GM21367 (cell line): Measurements from ENCODE around the gene MSX1.
A peak's percentile ranks its signal among the peaks of the same experiment; 100 is the strongest.

Source experiments
- ATAC-seq: cut with Tn5 transposase; IDR thresholded peaks from one replicate; pipeline ENCODE4 v1.9.1; 2021; ENCODE audit not compliant: unreplicated experiment

MSX1 gene

DNA sequence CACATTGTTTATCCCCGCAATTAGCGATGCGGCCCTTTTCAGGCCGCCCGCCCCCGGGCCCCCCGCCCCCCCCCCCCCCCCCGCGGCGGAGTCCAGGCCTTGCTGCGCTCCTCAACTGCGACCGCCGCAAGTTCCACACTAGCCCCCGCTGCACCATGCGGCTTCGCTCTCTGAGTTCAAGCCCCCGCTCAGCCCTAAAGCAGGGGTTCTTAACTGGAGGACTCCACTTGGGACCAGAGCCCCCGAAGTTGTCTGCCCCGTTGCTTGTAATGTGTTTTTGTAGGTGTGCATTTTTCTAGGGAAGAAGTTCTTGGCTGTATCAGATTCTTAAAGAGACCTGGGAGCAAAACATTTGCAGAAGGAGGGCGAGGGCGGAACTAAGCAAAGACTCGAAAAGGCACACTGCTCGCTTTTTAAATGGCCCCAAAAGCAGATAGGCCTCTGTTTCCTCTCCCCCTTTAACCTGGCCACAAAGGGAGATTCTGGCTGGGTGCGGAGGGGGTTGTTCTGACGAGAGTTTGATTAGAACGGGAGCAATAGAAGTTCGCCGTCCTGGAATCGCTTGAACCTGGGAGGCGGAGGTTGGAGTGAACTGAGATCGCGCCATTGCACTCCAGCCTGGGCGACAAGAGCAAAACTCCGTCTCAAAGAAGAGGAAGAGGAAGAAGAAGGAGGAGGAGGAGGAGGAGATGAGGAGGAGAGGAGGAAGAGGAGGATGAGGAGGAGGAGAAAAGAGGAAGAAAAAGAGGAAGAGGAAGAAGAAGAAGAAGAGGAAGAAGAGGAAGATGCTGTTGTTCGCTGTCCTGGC, 2.3 kb upstream of the MSX1 start:
- no peak for ATAC-seq

DNA sequence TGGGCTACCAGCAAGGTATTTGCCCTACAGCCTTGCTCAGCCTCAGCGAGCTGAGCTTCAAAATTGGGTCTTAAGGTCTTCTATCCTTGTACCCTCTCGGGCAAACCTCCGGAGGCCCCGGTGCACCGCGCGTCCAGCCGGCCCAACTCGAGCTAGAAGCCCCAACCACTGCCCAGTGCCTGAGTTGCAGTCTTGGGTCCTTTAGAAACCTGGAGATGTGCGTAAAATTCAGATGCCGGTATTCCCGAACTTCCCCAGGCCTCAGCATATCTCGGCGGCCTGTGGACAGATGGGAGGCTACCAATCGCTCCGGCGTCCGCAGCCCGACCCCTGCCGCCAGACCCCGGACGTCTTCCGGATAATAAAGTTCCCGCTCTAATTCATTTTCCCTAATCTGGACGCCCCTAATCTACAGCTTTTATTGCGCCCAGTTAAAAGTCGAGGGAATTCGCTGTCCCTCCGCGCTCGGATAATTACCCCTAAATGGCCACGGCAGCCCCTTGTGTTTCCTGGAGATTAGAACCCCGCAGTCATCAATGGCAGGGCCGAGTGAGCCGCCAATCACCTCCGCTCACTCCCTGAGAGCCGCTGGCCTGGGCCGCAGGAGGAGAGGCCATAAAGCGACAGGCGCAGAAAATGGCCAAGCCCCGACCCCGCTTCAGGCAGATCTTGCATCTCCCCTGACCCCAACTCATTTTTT, 1.5 kb upstream of the MSX1 start:
- no peak for ATAC-seq

DNA sequence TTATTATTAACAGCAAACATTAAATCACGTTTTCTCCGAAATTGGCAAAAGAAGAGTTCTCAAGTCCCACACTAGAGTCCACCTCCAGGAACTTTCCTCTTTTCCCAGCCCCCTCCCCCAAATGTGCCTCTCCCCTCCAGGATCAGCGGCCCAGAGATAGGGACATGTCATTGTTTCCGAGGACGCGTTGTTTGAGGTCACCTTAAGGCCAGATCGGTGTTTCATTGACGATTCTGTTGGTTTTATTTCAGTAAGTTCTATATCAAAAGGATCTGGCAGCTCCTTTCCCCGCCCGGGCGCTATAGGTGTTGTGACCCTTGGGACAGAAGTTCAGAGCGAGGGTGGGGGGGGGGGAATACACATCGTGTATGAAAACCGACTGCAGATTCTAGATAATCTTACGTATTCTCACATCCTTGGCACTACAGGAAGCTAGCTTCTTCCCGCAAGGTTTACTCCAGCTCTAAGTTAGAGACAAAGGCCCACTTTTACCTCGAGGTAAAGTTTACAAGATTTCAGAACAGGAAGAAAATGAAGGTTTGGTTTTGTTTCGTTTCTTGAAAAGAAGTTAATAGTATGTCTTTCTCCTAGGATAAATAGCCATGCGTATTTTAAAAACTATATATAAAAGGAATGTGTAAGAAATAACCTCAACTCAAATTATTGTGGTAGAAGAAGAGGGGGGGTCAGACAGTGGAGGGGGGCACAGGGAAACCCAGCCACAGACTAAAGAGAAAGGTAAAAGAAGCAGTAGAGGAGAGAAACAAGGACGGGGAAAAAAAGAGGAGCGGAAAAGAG, 739 bp upstream of the MSX1 start:
- no peak for ATAC-seq

DNA sequence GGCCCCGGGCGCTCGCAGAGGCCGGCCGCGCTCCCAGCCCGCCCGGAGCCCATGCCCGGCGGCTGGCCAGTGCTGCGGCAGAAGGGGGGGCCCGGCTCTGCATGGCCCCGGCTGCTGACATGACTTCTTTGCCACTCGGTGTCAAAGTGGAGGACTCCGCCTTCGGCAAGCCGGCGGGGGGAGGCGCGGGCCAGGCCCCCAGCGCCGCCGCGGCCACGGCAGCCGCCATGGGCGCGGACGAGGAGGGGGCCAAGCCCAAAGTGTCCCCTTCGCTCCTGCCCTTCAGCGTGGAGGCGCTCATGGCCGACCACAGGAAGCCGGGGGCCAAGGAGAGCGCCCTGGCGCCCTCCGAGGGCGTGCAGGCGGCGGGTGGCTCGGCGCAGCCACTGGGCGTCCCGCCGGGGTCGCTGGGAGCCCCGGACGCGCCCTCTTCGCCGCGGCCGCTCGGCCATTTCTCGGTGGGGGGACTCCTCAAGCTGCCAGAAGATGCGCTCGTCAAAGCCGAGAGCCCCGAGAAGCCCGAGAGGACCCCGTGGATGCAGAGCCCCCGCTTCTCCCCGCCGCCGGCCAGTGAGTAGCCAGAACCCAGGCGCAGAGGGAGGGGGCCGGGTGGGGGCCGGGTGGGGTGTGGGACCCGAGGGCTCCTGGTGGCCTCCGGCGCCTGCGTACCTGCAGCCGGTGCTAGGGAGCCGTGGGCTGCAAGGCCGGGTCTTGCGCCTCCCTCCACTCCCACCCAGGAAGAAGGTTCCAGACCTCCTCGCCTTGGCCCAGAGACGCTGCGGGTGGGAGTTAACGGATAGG, 534 bp downstream of the MSX1 start:
- peak; percentile 29 for ATAC-seq

DNA sequence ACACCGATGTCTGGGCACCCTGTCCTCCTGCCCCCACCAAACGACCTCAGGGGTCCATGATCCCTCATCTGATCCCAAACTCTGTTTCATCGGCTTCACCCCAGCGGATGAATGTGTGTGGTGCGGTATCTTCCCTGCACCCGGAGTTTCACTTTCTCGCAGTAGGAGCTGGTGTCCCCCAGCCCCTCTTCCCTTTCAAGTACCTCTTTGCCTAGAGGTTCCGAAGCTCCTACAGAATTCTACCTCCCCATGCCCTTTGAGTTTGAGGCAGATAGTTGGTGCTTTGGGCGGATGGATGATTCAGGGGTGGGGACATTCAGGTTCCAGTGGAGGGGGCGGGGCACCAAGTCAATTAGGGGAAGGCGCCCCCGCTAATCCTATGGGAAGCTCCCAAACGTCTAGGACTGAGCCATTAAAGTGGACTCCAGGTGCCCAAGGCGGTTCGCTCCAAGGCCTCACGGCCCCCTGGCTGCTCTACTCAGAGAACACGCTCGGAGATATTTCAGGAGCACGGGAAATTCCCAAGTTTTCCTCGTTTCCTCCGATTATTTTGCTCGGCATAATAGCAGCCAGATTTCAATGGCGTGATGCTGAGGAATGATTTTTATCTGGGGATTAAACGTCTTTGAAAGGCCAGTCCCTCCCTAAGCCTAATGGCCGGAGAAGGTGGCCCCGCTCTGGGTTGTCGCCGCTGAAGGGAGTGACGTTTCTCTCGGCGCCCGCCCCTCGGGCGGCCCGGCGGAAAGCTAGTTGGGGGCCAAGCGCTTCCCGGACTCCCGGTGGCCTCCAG, 1.3 kb downstream of the MSX1 start:
- no peak for ATAC-seq

DNA sequence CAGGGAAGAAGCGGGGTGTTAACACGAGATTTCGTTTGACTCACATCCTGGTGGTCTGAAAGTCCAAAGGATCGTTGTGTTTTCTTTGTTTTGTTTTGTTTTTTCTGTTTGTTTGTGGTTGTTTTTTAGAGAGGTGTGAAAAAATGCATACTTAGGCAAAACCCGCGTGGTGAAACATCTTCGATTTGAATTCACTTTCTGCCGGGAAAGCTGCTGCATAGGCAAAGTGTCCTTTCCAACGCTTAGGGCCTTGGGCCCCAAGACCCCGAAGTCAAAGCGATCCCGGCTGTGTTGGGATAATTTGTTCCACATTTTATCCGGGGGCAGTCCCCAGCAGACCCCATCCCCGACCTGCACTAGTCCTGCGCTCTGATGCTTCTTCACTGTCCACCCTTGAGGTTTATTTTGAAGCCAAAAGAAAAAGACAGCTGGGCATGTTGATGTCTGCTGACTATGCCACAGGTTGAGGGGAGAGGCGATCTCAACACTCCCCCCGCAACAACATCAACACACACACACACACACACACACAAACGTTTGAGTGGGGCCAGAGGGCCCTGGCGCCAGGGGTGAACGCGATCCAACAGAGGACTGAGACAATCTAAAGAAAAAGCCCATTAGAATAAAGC, 2.0 kb downstream of the MSX1 start:
- ATAC-seq, result no peak

DNA sequence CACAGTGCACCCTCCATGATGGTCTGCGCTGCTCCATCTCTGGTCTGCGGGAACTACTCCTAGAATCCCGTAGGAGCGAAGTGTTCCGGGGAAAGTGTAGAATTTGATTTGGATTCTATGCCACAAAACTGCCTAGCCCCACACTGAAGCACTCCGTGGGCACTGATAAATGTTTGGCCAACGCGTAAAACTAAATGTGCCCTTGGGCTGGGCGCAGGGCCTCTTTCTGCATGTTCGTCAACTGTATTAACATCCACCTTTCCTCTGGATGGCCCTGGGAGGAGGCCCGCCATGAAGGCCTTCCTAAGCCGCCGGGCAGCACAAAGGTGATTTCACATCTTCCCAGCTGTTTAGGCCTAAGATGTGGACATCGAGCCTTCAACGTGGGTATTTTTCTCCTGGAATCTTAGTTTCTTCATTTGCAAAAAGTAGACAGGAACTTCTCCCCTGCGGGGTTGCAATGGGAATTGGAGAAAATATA, 2.6 kb downstream of the MSX1 start:
- no peak for ATAC-seq

DNA sequence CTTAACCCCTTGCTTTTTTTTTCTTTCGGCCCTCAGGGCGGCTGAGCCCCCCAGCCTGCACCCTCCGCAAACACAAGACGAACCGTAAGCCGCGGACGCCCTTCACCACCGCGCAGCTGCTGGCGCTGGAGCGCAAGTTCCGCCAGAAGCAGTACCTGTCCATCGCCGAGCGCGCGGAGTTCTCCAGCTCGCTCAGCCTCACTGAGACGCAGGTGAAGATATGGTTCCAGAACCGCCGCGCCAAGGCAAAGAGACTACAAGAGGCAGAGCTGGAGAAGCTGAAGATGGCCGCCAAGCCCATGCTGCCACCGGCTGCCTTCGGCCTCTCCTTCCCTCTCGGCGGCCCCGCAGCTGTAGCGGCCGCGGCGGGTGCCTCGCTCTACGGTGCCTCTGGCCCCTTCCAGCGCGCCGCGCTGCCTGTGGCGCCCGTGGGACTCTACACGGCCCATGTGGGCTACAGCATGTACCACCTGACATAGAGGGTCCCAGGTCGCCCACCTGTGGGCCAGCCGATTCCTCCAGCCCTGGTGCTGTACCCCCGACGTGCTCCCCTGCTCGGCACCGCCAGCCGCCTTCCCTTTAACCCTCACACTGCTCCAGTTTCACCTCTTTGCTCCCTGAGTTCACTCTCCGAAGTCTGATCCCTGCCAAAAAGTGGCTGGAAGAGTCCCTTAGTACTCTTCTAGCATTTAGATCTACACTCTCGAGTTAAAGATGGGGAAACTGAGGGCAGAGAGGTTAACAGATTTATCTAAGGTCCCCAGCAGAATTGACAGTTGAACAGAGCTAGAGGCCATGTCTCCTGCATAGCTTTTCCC, 3.4 kb downstream of the MSX1 start:
- no peak for ATAC-seq

DNA sequence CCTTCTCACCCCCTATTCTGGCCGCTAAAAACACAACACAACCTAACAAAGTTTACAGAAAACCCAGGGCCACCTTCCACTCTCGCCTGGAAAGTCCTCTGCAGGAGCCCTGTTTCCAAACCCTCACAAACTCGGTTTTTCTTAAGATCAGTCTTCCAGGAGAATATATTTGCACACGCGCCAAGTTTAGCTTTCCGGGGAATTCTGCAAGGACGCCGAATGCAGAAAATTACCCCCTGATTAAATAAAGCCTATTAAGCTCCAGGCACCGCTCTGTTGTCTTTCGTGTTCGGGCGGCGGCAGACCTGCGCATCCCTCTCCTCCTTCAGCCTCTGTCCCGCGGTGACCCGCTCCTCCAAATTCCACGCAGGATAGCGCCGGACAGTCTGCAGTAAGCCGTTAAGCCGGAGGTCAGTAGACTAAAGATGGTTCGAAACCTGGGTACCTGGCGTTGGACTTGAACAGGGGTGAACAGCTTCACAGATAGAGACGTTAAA, 5.0 kb downstream of the MSX1 start:
- no peak for ATAC-seq

DNA sequence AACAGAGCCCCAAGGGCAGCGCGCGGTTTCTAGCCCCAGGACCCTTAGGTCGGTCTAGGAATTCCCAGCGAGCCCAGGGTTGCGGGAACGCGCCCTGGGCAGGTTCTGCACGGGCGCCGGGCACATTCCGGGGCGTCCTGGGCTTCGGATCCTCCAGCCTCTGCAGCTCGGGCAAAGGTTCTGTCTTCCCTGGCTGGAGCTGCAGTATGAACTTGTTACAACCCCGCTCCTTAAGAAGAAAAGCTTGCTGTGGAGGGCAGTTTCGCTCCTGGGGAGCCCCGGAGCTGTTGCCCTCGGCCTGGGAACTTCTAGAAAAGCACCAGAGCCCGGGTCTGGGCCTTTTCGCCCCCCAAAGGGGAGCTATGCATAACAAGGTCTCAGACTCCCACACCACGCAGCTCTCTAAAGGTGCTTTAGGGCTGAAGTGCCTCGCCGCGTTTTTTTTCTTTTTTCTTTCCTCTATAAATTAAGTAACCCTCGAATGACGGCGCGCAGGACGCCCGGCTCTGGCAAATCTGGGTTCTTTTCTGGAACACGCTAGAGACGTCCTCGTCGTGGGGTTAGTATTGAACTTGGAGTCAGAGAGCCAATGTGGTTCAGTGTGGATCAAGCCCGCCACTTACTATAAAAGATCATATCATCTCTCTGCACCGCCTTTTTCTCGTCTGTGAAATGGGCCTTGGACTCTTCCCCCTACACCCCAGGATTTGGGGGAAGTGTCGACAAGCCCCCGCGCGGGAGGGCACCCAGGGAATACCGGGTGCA, 5.7 kb downstream of the MSX1 start:
- ATAC-seq, result no peak

DNA sequence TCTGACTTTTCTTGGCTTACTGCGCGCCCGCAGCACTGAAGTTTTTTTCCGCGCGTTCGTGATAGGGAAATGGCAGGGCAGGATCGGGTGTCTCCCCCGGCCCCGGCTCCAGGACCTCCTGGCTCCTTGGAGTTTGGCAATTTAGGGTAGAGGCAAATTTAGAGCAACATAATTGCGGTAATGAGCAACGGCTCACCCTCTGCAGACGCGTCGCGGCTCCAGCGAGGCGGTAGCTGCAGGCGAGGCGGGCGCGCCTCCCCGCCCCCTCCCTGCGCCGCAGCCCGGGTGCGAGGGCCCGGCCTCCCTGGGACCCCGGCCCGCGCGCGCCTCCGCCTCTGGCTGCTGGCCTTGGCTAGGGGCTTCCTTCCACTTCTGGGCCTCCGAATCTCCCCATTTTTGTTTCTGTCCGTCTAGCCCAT, 6.2 kb downstream of the MSX1 start:
- ATAC-seq, result no peak

DNA sequence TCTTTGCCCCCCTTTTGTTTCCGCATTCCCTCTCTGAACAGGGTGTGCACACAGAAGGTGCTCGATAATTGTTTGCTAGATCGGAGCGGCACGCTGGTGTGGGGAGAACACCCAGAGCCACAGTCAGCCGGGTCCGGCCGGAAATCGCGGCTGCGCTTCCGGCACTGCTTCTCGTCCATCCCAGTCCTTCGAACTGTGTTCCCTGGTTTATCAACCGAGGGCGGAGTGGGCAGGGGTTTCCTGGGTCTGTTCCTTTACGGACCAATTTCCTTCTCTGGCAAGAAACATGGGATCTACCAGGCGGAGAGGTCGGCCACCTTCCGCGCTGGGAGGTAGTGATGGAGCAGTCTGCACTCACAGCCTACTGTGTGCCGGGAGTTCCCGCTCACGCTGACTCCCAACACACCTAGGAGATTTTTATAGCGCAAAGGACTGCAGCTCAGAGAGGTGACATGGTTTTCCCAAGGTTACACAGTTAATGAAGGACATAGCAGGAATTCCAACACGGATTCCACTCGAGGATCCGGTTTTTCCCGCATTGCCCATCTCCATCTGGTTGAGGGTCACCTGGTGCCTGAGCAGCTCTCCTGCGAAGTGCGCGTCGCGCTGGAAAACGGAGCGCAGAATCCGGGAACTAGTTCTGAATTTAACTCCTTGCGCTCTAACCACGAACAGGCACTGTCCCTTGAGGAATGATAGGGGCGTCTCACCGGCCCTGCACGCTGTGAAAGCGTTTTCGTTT, 6.8 kb downstream of the MSX1 start:
- no peak for ATAC-seq

DNA sequence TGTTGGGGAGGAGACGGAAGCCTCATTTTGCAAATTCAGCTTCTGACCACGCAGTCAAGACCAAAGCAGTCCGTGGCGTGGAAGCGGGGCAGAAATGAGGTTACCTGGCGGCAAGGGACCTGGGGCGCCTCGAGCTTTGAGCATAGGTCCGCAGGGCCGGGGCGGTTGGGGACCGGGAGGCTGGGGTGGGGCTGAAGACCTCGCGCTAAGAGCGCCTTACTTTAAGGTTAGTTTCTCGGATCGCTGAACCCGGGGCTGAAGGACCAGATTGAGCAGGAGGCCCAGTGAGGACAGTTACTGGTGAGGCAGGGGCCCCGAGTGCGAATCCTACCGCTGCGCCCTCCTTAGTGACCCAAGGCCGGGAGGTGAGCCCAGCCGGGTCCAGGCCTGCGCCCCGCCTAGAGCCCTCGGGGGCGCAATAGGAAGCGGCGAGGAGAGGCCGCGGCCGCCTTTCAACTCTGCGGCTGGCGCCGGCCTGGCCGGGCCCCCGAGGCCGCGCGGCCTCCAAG, 7.5 kb downstream of the MSX1 start:
- ATAC-seq, result no peak

DNA sequence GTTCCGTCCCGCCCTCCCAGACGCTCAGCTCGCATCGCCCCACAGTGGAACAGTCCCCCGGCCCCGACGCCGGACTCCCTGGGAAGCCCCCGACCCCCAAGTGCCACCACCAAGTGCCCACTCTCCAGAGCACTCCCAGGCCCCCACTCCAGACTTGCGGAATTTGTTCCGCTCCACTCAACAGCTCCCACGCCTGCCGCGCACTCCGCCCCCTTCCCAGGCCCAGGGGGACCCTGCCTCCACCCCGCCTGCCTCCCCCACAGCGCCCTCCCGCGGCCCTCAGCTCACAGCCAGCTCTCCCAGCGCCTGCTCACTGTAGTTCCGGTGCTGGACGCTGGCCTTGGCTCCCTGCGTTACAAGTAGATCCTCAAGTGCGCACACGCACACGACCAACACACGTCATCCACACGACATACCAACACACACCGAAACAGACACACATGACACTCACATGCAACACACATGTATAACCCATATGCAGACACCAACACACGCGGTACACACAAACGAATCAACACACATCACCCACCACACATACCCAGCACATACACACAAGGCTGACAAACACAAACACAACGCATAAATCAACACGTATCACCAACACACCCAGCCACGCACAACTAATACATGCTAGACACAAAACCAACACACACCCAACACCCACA, 8.0 kb downstream of the MSX1 start:
- ATAC-seq, result no peak

DNA sequence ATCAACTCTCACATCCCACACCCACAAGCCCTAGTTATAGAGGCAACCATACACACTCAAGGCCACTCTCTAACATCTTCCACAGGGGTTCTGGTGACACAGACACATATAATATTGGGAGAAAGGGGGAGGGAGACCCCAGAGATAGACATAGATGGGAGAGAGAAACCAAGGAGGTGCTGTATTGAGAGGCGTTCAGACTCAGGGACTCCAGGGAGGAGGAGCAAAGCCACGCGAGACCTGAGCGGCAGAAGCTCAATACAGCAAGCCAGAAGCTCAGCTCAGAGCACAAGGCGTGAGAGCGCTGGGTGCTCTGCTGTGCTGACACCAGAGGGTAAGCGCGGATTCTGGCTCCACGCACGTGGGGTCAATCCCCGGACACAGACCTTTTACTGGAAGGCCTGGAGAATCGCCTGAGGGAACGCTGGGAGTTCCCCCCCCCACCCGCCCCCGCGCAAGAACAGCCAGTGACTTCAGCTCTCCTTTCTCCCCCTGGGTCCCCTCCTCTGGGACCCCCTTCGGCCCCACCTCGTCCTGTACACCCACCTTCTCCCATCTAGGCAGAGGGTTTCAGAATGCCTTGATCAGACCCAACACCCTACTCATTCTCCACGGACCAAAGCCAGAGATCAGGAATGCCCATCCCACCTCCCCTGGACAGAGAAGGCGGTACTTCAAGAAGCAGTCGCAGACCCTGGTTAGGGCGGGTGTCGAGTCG, 8.7 kb downstream of the MSX1 start:
- ATAC-seq, result no peak
